ENCODE data around the gene ZNF438. TPM values are rescaled to one million over a fixed set of nuclear protein-coding genes. Genes with fewer than 3 reads are reported as not detected.

The ZNF438 gene
- total RNA-seq, 1 experiment from 2014 or later, result 0.26 TPM

- no peak for DNase-seq
- no peaks in the 10 kb centered on the region for H3K79me2 ChIP-seq (ENCODE audit: low read length)
- H3K4me1 ChIP-seq (ENCODE audit: low read length), result no peaks in the 10 kb centered on the region
- H3K4me3 ChIP-seq (ENCODE audit: low read length), result no peak overlapping the region
- H3K9me3 ChIP-seq (ENCODE audit: low read length), result no peaks in the 10 kb centered on the region
- H4K20me1 ChIP-seq (ENCODE audit: insufficient read depth, low read depth, low read length), result no peaks in the 10 kb centered on the region
- H3K4me2 ChIP-seq (ENCODE audit: low read depth, low read length, poor library complexity, severe bottlenecking), result no peak overlapping the region
- H3K27me3 ChIP-seq (ENCODE audit: low read length), result no peaks in the 10 kb centered on the region
- no peaks in the 10 kb centered on the region for H3K9me2 ChIP-seq (replicated peaks; ENCODE audit: insufficient read depth, low read length)
- H2AFZ ChIP-seq (ENCODE audit: low read length), result no peak overlapping the region
- H3K27ac ChIP-seq (ENCODE audit: low read length), result no peak overlapping the region
- no peak overlapping the region for H3K9ac ChIP-seq (ENCODE audit: low read length)
- H3K36me3 ChIP-seq (ENCODE audit: insufficient read depth, low read length), result no peaks in the 10 kb centered on the region
Measured at GRCh38 chr10:31072451-31072850, 40.8 kb upstream of the ZNF438 start.

- H3K4me3 ChIP-seq (ENCODE audit: low read length), result no peak overlapping the region
- no peak overlapping the region for H2AFZ ChIP-seq (ENCODE audit: low read length)
- no peak for DNase-seq
- H3K4me1 ChIP-seq (ENCODE audit: low read length), result no peaks in the 10 kb centered on the region
- H3K27ac ChIP-seq (ENCODE audit: low read length), result no peak overlapping the region
- H3K79me2 ChIP-seq (ENCODE audit: low read length), result no peaks in the 10 kb centered on the region
- no peaks in the 10 kb centered on the region for H3K9me2 ChIP-seq (replicated peaks; ENCODE audit: insufficient read depth, low read length)
- no peaks in the 10 kb centered on the region for H3K27me3 ChIP-seq (ENCODE audit: low read length)
- H3K9me3 ChIP-seq (ENCODE audit: low read length), result no peaks in the 10 kb centered on the region
- H4K20me1 ChIP-seq (ENCODE audit: insufficient read depth, low read depth, low read length), result no peaks in the 10 kb centered on the region
- H3K36me3 ChIP-seq (ENCODE audit: insufficient read depth, low read length), result no peaks in the 10 kb centered on the region
- no peak overlapping the region for H3K4me2 ChIP-seq (ENCODE audit: low read depth, low read length, poor library complexity, severe bottlenecking)
- no peak overlapping the region for H3K9ac ChIP-seq (ENCODE audit: low read length)
Measured at GRCh38 chr10:31071232-31072005, 39.8 kb upstream of the ZNF438 start.

- Histone ChIP-seq H3K4me2 (ENCODE audit: low read depth, low read length, poor library complexity, severe bottlenecking) (no peak overlapping the region), H4K20me1 (ENCODE audit: insufficient read depth, low read depth, low read length) (no peaks in the 10 kb centered on the region), H3K27me3 (ENCODE audit: low read length) (no peaks in the 10 kb centered on the region), H3K4me1 (ENCODE audit: low read length) (no peaks in the 10 kb centered on the region), H3K27ac (ENCODE audit: low read length) (no peak overlapping the region), H3K9me2 (replicated peaks; ENCODE audit: insufficient read depth, low read length) (no peaks in the 10 kb centered on the region), H3K79me2 (ENCODE audit: low read length) (no peaks in the 10 kb centered on the region), H3K9ac (ENCODE audit: low read length) (no peak overlapping the region), H3K4me3 (ENCODE audit: low read length) (no peak overlapping the region), H3K9me3 (ENCODE audit: low read length) (no peaks in the 10 kb centered on the region), H2AFZ (ENCODE audit: low read length) (no peak overlapping the region), H3K36me3 (ENCODE audit: insufficient read depth, low read length) (no peaks in the 10 kb centered on the region)
- no peak for DNase-seq
Measured at GRCh38 chr10:31070691-31071090, 39.0 kb upstream of the ZNF438 start.

- Histone ChIP-seq H3K4me3 (ENCODE audit: low read length) (no peak overlapping the region), H3K9ac (ENCODE audit: low read length) (no peak overlapping the region), H3K4me1 (ENCODE audit: low read length) (no peaks in the 10 kb centered on the region), H3K9me2 (replicated peaks; ENCODE audit: insufficient read depth, low read length) (no peaks in the 10 kb centered on the region), H2AFZ (ENCODE audit: low read length) (no peak overlapping the region), H3K9me3 (ENCODE audit: low read length) (no peaks in the 10 kb centered on the region), H3K27ac (ENCODE audit: low read length) (no peak overlapping the region), H3K36me3 (ENCODE audit: insufficient read depth, low read length) (no peaks in the 10 kb centered on the region), H3K27me3 (ENCODE audit: low read length) (no peaks in the 10 kb centered on the region), H3K4me2 (ENCODE audit: low read depth, low read length, poor library complexity, severe bottlenecking) (no peak overlapping the region), H3K79me2 (ENCODE audit: low read length) (no peaks in the 10 kb centered on the region), H4K20me1 (ENCODE audit: insufficient read depth, low read depth, low read length) (no peaks in the 10 kb centered on the region)
- DNase-seq, result no peak
Measured at GRCh38 chr10:31070025-31070424, 38.4 kb upstream of the ZNF438 start.

GRCh38 chr10:31069411-31069810 is 37.7 kb upstream of the ZNF438 start:
- H3K36me3 ChIP-seq (ENCODE audit: insufficient read depth, low read length), result no peaks in the 10 kb centered on the region
- 0 out of 2 replicates have a peak, but pooled peaks cover 2% of the 10 kb centered on the region for H3K4me1 ChIP-seq (ENCODE audit: low read length)
- no peak overlapping the region for H3K9ac ChIP-seq (ENCODE audit: low read length)
- H3K9me2 ChIP-seq (replicated peaks; ENCODE audit: insufficient read depth, low read length), result no peaks in the 10 kb centered on the region
- H3K27ac ChIP-seq (ENCODE audit: low read length), result no peak overlapping the region
- no peaks in the 10 kb centered on the region for H3K79me2 ChIP-seq (ENCODE audit: low read length)
- no peak for DNase-seq
- H3K27me3 ChIP-seq (ENCODE audit: low read length), result no peaks in the 10 kb centered on the region
- no peaks in the 10 kb centered on the region for H3K9me3 ChIP-seq (ENCODE audit: low read length)
- no peak overlapping the region for H3K4me3 ChIP-seq (ENCODE audit: low read length)
- H3K4me2 ChIP-seq (ENCODE audit: low read depth, low read length, poor library complexity, severe bottlenecking), result no peak overlapping the region
- H2AFZ ChIP-seq (ENCODE audit: low read length), result no peak overlapping the region
- H4K20me1 ChIP-seq (ENCODE audit: insufficient read depth, low read depth, low read length), result no peaks in the 10 kb centered on the region

GRCh38 chr10:31064348-31064747 is 32.7 kb upstream of the ZNF438 start:
- Histone ChIP-seq H4K20me1 (ENCODE audit: insufficient read depth, low read depth, low read length) (no peaks in the 10 kb centered on the region), H3K4me1 (ENCODE audit: low read length) (0 out of 2 replicates have a peak, but pooled peaks cover 2% of the 10 kb centered on the region), H3K9ac (ENCODE audit: low read length) (no peak overlapping the region), H3K4me2 (ENCODE audit: low read depth, low read length, poor library complexity, severe bottlenecking) (no peak overlapping the region), H3K9me2 (replicated peaks; ENCODE audit: insufficient read depth, low read length) (no peaks in the 10 kb centered on the region), H3K79me2 (ENCODE audit: low read length) (no peaks in the 10 kb centered on the region), H3K27me3 (ENCODE audit: low read length) (no peaks in the 10 kb centered on the region), H3K36me3 (ENCODE audit: insufficient read depth, low read length) (no peaks in the 10 kb centered on the region), H3K27ac (ENCODE audit: low read length) (no peak overlapping the region), H2AFZ (ENCODE audit: low read length) (no peak overlapping the region), H3K4me3 (ENCODE audit: low read length) (no peak overlapping the region), H3K9me3 (ENCODE audit: low read length) (no peaks in the 10 kb centered on the region)
- no peak for DNase-seq

GRCh38 chr10:31063841-31064240 is 32.2 kb upstream of the ZNF438 start:
- no peak overlapping the region for H2AFZ ChIP-seq (ENCODE audit: low read length)
- H4K20me1 ChIP-seq (ENCODE audit: insufficient read depth, low read depth, low read length), result no peaks in the 10 kb centered on the region
- H3K9me3 ChIP-seq (ENCODE audit: low read length), result no peaks in the 10 kb centered on the region
- H3K27me3 ChIP-seq (ENCODE audit: low read length), result no peaks in the 10 kb centered on the region
- no peaks in the 10 kb centered on the region for H3K79me2 ChIP-seq (ENCODE audit: low read length)
- H3K4me2 ChIP-seq (ENCODE audit: low read depth, low read length, poor library complexity, severe bottlenecking), result no peak overlapping the region
- no peak overlapping the region for H3K9ac ChIP-seq (ENCODE audit: low read length)
- no peaks in the 10 kb centered on the region for H3K9me2 ChIP-seq (replicated peaks; ENCODE audit: insufficient read depth, low read length)
- no peak for DNase-seq
- 0 out of 2 replicates have a peak, but pooled peaks cover 2% of the 10 kb centered on the region for H3K4me1 ChIP-seq (ENCODE audit: low read length)
- no peak overlapping the region for H3K27ac ChIP-seq (ENCODE audit: low read length)
- H3K4me3 ChIP-seq (ENCODE audit: low read length), result no peak overlapping the region
- H3K36me3 ChIP-seq (ENCODE audit: insufficient read depth, low read length), result no peaks in the 10 kb centered on the region

GRCh38 chr10:31062856-31063255 is 31.2 kb upstream of the ZNF438 start:
- Histone ChIP-seq H3K4me2 (ENCODE audit: low read depth, low read length, poor library complexity, severe bottlenecking) (no peak overlapping the region), H3K27me3 (ENCODE audit: low read length) (no peaks in the 10 kb centered on the region), H3K79me2 (ENCODE audit: low read length) (no peaks in the 10 kb centered on the region), H3K9me3 (ENCODE audit: low read length) (no peaks in the 10 kb centered on the region), H3K4me3 (ENCODE audit: low read length) (no peak overlapping the region), H3K36me3 (ENCODE audit: insufficient read depth, low read length) (no peaks in the 10 kb centered on the region), H3K27ac (ENCODE audit: low read length) (no peak overlapping the region), H3K4me1 (ENCODE audit: low read length) (0 out of 2 replicates have a peak, but pooled peaks cover 2% of the 10 kb centered on the region), H2AFZ (ENCODE audit: low read length) (no peak overlapping the region), H3K9ac (ENCODE audit: low read length) (no peak overlapping the region), H4K20me1 (ENCODE audit: insufficient read depth, low read depth, low read length) (no peaks in the 10 kb centered on the region), H3K9me2 (replicated peaks; ENCODE audit: insufficient read depth, low read length) (no peaks in the 10 kb centered on the region)
- no peak for DNase-seq
